HepG2 (cell line): ENCODE results near the gene PIF1. TPM values are rescaled to one million over a fixed set of nuclear protein-coding genes. Genes with fewer than 3 reads are reported as not detected.

ENCODE experiments used
- ETV5 ChIP-seq: IDR thresholded peaks from 2 replicates; pipeline ENCODE4 v1.6.1; 2018; ENCODE audit warnings: missing biosample characterization, missing genetic modification reagents, inconsistent platforms, borderline replicate concordance
- MIER3 ChIP-seq: IDR thresholded peaks from 2 replicates; pipeline ENCODE4 v1.6.1; 2016; ENCODE audit warnings: missing compliant biosample characterization, borderline replicate concordance
- POLR2A ChIP-seq, 2 experiments: IDR thresholded peaks; 2 replicates each; pipeline ENCODE4 v1.6.1; 2011; ENCODE audit warnings: low read depth in 2 of 2, low read length in 2 of 2, mild to moderate bottlenecking in 1 of 2, moderate library complexity in 1 of 2; ENCODE audit not compliant: insufficient read depth in 1 of 2
- SNAI1 ChIP-seq: sonication (generic); formaldehyde crosslinking; IDR thresholded peaks from 2 replicates; pipeline ENCODE4 v1.5.0; 2020; ENCODE audit warnings: mild to moderate bottlenecking, missing genetic modification reagents, borderline replicate concordance
- TFE3 ChIP-seq: IDR thresholded peaks from 2 replicates; pipeline ENCODE4 v1.6.1; 2016
- XBP1 ChIP-seq: sonication (generic); formaldehyde crosslinking; IDR thresholded peaks from 2 replicates; pipeline ENCODE4 v1.5.0; 2020; ENCODE audit warnings: missing genetic modification reagents
- ZBTB8A ChIP-seq: sonication (generic); formaldehyde crosslinking; IDR thresholded peaks from 2 replicates; pipeline ENCODE4 v1.4.0; 2020; ENCODE audit warnings: mild to moderate bottlenecking, low read depth, missing genetic modification reagents, borderline replicate concordance
- ZNF326 ChIP-seq: sonication (generic); formaldehyde crosslinking; IDR thresholded peaks from 2 replicates; pipeline ENCODE4 v1.4.0; 2020; ENCODE audit warnings: missing genetic modification reagents, borderline replicate concordance
- ZNF780A ChIP-seq: sonication (generic); formaldehyde crosslinking; IDR thresholded peaks from 2 replicates; pipeline ENCODE4 v1.8.0; 2022; ENCODE audit warnings: mild to moderate bottlenecking, missing genetic modification reagents, moderate library complexity
- ZSCAN12 ChIP-seq: sonication (generic); formaldehyde crosslinking; IDR thresholded peaks from 2 replicates; pipeline ENCODE4 v1.9.0; 2021; ENCODE audit warnings: mild to moderate bottlenecking, missing genetic modification reagents
- polyA plus RNA-seq, 8 experiments: library from polyadenylated mRNA; depleted of rRNA in 3 of 8; stranded (reverse) in 7 of 8; unstranded in 1 of 8; fragments of >200 nt; fragmentation: Illumina TruSeq in 4 of 8; extraction: Trizol in 4 of 8; gene quantifications; 2 replicates each; pipeline versions ENCODE4 v1.2.1 to v1.2.3, GENCODE V29; 2011 to 2016; ENCODE audit warnings: low read depth in 4 of 8, missing spikeins in 1 of 8, mixed read lengths in 1 of 8; ENCODE audit not compliant: insufficient read depth in 1 of 8
- total RNA-seq, 5 experiments: library from RNA; depleted of rRNA; stranded (reverse); fragments of >200 nt; fragmentation: Illumina TruSeq; extraction: Trizol; gene quantifications; 2 replicates each; pipeline ENCODE4 v1.2.3, GENCODE V29; 2016; ENCODE audit warnings: low read depth in 1 of 5
- TF ChIP-seq, protein P1 (sequence below): sonication (generic); formaldehyde crosslinking; IDR thresholded peaks from 2 replicates; pipeline ENCODE4 v1.5.0; 2020; ENCODE audit warnings: mild to moderate bottlenecking, missing genetic modification reagents, moderate library complexity
- TF ChIP-seq, protein P2 (sequence below): sonication (generic); formaldehyde crosslinking; IDR thresholded peaks from 2 replicates; pipeline ENCODE4 v1.4.0; 2020; ENCODE audit warnings: missing genetic modification reagents
- TF ChIP-seq, protein P3 (sequence below), 2 experiments: sonication (generic) in 1 of 2; formaldehyde crosslinking in 1 of 2; IDR thresholded peaks; 2 replicates each; pipeline versions ENCODE4 v1.6.1 to v1.9.0; 2014 to 2022; ENCODE audit warnings: antibody characterized with exemption in 1 of 2, borderline replicate concordance in 1 of 2, inconsistent platforms in 1 of 2, low read depth in 1 of 2, missing genetic modification reagents in 1 of 2
- TF ChIP-seq, protein P4 (sequence below): sonication (generic); formaldehyde crosslinking; IDR thresholded peaks from 2 replicates; pipeline ENCODE4 v1.8.1; 2023; ENCODE audit warnings: missing genetic modification reagents, inconsistent platforms, borderline replicate concordance

PIF1 gene
- total and polyA plus RNA-seq, 2 of the 13 experiments (the other 11 are each of a cell fraction or from before 2014, with no cell fraction given), result 18.5 to 19.7 TPM

- TF ChIP-seq, protein P1, sequence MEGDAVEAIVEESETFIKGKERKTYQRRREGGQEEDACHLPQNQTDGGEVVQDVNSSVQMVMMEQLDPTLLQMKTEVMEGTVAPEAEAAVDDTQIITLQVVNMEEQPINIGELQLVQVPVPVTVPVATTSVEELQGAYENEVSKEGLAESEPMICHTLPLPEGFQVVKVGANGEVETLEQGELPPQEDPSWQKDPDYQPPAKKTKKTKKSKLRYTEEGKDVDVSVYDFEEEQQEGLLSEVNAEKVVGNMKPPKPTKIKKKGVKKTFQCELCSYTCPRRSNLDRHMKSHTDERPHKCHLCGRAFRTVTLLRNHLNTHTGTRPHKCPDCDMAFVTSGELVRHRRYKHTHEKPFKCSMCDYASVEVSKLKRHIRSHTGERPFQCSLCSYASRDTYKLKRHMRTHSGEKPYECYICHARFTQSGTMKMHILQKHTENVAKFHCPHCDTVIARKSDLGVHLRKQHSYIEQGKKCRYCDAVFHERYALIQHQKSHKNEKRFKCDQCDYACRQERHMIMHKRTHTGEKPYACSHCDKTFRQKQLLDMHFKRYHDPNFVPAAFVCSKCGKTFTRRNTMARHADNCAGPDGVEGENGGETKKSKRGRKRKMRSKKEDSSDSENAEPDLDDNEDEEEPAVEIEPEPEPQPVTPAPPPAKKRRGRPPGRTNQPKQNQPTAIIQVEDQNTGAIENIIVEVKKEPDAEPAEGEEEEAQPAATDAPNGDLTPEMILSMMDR (CRISPR knock-in tag), result peak; percentile 49
- TF ChIP-seq ETV5 (CRISPR knock-in tag) (peak; percentile 66), ZBTB8A (CRISPR knock-in tag) (no peak), ZNF780A (CRISPR knock-in tag) (no peak), XBP1 (CRISPR knock-in tag) (no peak), SNAI1 (peak; percentile 62; the same call in 1 of the 2 replicates), ZNF326 (CRISPR knock-in tag) (no peak), MIER3 (CRISPR knock-in tag) (0 out of 2 replicates have a peak, but pooled peaks have one; percentile 20), POLR2A (IDR thresholded peaks at IDR 0.05; ENCODE audit: insufficient read depth in 1 of 2, low read depth in 2 of 2, low read length in 2 of 2) (peak; percentile 27 to 86; a peak in 3 of 4 replicates), TFE3 (0 out of 2 replicates have a peak, but pooled peaks have one; percentile 27), ZSCAN12 (CRISPR knock-in tag) (no peak)
- TF ChIP-seq, protein P2, sequence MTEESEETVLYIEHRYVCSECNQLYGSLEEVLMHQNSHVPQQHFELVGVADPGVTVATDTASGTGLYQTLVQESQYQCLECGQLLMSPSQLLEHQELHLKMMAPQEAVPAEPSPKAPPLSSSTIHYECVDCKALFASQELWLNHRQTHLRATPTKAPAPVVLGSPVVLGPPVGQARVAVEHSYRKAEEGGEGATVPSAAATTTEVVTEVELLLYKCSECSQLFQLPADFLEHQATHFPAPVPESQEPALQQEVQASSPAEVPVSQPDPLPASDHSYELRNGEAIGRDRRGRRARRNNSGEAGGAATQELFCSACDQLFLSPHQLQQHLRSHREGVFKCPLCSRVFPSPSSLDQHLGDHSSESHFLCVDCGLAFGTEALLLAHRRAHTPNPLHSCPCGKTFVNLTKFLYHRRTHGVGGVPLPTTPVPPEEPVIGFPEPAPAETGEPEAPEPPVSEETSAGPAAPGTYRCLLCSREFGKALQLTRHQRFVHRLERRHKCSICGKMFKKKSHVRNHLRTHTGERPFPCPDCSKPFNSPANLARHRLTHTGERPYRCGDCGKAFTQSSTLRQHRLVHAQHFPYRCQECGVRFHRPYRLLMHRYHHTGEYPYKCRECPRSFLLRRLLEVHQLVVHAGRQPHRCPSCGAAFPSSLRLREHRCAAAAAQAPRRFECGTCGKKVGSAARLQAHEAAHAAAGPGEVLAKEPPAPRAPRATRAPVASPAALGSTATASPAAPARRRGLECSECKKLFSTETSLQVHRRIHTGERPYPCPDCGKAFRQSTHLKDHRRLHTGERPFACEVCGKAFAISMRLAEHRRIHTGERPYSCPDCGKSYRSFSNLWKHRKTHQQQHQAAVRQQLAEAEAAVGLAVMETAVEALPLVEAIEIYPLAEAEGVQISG (CRISPR knock-in tag), result peak; percentile 35
- TF ChIP-seq, protein P3, sequence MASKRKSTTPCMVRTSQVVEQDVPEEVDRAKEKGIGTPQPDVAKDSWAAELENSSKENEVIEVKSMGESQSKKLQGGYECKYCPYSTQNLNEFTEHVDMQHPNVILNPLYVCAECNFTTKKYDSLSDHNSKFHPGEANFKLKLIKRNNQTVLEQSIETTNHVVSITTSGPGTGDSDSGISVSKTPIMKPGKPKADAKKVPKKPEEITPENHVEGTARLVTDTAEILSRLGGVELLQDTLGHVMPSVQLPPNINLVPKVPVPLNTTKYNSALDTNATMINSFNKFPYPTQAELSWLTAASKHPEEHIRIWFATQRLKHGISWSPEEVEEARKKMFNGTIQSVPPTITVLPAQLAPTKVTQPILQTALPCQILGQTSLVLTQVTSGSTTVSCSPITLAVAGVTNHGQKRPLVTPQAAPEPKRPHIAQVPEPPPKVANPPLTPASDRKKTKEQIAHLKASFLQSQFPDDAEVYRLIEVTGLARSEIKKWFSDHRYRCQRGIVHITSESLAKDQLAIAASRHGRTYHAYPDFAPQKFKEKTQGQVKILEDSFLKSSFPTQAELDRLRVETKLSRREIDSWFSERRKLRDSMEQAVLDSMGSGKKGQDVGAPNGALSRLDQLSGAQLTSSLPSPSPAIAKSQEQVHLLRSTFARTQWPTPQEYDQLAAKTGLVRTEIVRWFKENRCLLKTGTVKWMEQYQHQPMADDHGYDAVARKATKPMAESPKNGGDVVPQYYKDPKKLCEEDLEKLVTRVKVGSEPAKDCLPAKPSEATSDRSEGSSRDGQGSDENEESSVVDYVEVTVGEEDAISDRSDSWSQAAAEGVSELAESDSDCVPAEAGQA (IDR thresholded peaks at IDR 0.05; ENCODE audit: low read depth), result no peak
- TF ChIP-seq, protein P3 (CRISPR knock-in tag; IDR thresholded peaks at IDR 0.05; ENCODE audit: borderline replicate concordance), result no peak
- TF ChIP-seq, protein P4, sequence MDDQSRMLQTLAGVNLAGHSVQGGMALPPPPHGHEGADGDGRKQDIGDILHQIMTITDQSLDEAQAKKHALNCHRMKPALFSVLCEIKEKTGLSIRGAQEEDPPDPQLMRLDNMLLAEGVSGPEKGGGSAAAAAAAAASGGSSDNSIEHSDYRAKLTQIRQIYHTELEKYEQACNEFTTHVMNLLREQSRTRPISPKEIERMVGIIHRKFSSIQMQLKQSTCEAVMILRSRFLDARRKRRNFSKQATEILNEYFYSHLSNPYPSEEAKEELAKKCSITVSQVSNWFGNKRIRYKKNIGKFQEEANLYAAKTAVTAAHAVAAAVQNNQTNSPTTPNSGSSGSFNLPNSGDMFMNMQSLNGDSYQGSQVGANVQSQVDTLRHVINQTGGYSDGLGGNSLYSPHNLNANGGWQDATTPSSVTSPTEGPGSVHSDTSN (CRISPR knock-in tag), result no peak
Measured at GRCh38 chr15:64841344-64842095, 16.1 kb upstream of the PIF1 start, which contains the start of gene PLEKHO2 (continued).
